Measurements from ENCODE around the gene TTLL5. TPM values are rescaled to one million over a fixed set of nuclear protein-coding genes. Genes with fewer than 3 reads are reported as not detected.

TTLL5 gene
- polyA plus RNA-seq, 1 experiment: 24.1 TPM

DNA sequence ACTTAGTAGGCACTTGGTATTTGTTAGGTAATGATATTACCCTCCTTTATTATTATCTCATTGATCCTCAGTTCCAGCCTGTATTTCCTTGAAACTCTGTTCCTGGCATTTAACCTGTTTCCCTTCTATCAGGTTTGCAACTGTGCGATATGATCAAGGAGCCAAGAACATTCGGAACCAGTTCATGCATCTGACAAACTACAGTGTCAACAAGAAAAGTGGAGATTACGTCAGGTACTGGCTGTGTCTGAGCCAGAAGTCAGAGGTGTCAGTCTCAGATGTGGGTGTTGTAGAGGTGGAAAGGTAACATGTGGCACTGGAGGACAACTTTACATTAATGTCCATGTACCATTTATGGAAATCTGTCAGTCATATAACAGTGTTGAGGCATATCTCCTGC lies 56.7 kb downstream of the TTLL5 start:
- ChIA-PET POLR2A (no interaction called here), CTCF (interaction anchor here (0.9 to 1.6 kb wide), 5 partner anchors 8 to 265 kb away, joined by 3 to 6 read pairs (median 4); no protein-coding TSS in a partner anchor)
- TF ChIP-seq, protein P1, sequence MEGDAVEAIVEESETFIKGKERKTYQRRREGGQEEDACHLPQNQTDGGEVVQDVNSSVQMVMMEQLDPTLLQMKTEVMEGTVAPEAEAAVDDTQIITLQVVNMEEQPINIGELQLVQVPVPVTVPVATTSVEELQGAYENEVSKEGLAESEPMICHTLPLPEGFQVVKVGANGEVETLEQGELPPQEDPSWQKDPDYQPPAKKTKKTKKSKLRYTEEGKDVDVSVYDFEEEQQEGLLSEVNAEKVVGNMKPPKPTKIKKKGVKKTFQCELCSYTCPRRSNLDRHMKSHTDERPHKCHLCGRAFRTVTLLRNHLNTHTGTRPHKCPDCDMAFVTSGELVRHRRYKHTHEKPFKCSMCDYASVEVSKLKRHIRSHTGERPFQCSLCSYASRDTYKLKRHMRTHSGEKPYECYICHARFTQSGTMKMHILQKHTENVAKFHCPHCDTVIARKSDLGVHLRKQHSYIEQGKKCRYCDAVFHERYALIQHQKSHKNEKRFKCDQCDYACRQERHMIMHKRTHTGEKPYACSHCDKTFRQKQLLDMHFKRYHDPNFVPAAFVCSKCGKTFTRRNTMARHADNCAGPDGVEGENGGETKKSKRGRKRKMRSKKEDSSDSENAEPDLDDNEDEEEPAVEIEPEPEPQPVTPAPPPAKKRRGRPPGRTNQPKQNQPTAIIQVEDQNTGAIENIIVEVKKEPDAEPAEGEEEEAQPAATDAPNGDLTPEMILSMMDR (IDR thresholded peaks at IDR 0.05; ENCODE audit: low read depth, low read length): no peak

DNA sequence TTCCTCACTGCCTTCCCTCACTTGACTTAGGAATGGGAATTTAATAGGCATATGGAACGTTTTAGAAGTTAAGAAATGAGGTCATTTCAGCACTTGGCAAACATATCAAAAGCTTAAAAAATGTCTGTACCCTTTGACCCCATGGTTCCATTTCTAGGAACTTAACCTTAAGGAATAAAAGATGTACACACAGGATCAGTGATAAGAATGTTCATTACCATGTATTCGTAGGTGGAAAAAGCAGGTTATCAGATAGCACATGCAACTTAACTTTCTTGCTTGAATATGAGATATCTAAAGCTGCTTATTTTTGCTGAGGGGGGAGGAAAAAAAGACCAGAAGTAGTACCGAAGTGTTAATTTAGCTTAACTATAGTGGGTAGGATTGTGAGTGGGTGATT lies 57.2 kb downstream of the TTLL5 start:
- no peak overlapping the region for H3K4me3 ChIP-seq (ENCODE audit: low read depth, low read length)
- H3K9me3 ChIP-seq (ENCODE audit: control insufficient read depth, insufficient read depth, low read length): no peaks in the 10 kb centered on the region
- no peak for DNase-seq (ENCODE audit: low read depth, low spot score)
- TF ChIP-seq, protein P1 (IDR thresholded peaks at IDR 0.05; ENCODE audit: low read depth, low read length): no peak
- no peak overlapping the region for H3K27ac ChIP-seq (ENCODE audit: low read depth, low read length)
- ChIA-PET CTCF (interaction anchor here (1.1 to 1.6 kb wide), 3 partner anchors 9 to 265 kb away, joined by 3 to 6 read pairs (median 4); no protein-coding TSS in a partner anchor), POLR2A (no interaction called here)
- peaks cover 6% of the 10 kb centered on the region for H3K27me3 ChIP-seq (ENCODE audit: control insufficient read depth, insufficient read depth, low read length)

More for the DNA sequence above, 56.7 kb downstream of the TTLL5 start:
- no peak for DNase-seq (ENCODE audit: low read depth, low spot score)
- Histone ChIP-seq H3K9me3 (ENCODE audit: control insufficient read depth, insufficient read depth, low read length) (no peaks in the 10 kb centered on the region), H3K27ac (ENCODE audit: low read depth, low read length) (no peak overlapping the region), H3K4me3 (ENCODE audit: low read depth, low read length) (no peak overlapping the region), H3K27me3 (ENCODE audit: control insufficient read depth, insufficient read depth, low read length) (peaks cover 6% of the 10 kb centered on the region)

DNA sequence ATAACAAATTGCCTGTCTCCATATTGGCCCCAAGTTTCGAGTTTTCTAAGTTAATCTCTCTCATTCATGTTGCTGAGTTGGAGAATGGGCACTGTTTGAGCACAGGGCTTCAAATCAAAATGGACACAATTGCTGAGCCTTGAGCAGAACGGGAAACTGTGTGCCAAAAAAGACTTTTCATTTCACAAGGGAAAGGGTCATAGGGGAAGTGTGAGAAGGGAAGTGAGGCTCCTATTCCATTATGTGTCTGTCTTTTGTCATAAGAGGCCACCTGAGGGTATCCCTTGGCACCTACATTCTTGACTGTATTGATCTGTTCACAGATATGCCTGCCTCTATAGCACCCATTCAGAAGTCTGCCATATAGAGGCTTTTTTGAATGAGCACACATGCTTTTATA lies 59.1 kb downstream of the TTLL5 start:
- no peak overlapping the region for H3K4me3 ChIP-seq (ENCODE audit: low read depth, low read length)
- H3K9me3 ChIP-seq (ENCODE audit: control insufficient read depth, insufficient read depth, low read length): no peaks in the 10 kb centered on the region
- no peak overlapping the region for H3K27ac ChIP-seq (ENCODE audit: low read depth, low read length)
- ChIA-PET CTCF (interaction anchor here (1.1 to 1.5 kb wide), 3 partner anchors 9 to 186 kb away, joined by 5 to 7 read pairs (median 7); no protein-coding TSS in a partner anchor), POLR2A (interaction anchor here (0.5 kb wide), 1 partner anchor 222 kb away, joined by 4 read pairs; no protein-coding TSS in a partner anchor)
- H3K27me3 ChIP-seq (ENCODE audit: control insufficient read depth, insufficient read depth, low read length): peaks cover 6% of the 10 kb centered on the region
- DNase-seq (ENCODE audit: low read depth, low spot score): no peak
- TF ChIP-seq, protein P1 (IDR thresholded peaks at IDR 0.05; ENCODE audit: low read depth, low read length): no peak

DNA sequence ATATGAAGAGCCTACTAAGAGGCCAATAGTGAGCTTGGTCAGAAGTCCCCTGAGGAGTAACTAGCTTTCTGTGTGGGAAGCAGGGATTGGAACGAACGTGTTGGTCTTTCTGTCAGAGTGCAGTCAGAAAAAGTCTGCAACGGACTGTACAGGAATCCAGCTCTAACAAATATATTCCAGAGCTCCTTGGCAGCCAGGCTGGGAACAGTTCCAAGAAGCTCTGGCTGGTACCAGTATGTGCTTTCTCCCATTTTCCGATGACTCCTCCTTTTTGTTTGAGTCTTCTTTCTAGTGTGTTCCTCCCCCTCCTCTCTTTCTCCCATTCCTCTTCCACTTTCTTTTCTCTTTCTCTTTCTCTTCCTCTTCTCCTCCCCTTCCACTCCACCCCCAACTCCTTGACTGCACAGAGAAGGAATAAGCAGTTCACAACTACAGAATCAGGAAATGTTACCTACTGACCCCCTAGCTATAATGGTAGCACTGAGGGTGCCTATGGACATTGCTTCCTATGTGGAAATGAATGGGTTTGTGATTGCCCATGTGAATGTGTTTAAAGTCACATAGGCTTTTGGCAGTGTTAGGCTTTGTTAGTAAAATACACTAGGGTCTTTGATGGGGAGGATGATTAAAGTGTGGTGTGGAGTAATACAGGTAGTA lies 59.9 kb downstream of the TTLL5 start:
- no peak for DNase-seq (ENCODE audit: low read depth, low spot score)
- H3K4me3 ChIP-seq (ENCODE audit: low read depth, low read length): no peak overlapping the region
- H3K27me3 ChIP-seq (ENCODE audit: control insufficient read depth, insufficient read depth, low read length): peaks cover 6% of the 10 kb centered on the region
- CTCF ChIA-PET: interaction anchor here (1.1 to 1.5 kb wide), 3 partner anchors 10 to 186 kb away, joined by 5 to 7 read pairs (median 7); no protein-coding TSS in a partner anchor
- H3K9me3 ChIP-seq (ENCODE audit: control insufficient read depth, insufficient read depth, low read length): no peaks in the 10 kb centered on the region
- TF ChIP-seq, protein P1 (IDR thresholded peaks at IDR 0.05; ENCODE audit: low read depth, low read length): no peak
- POLR2A ChIA-PET: interaction anchor here (0.5 kb wide), 1 partner anchor 221 kb away, joined by 4 read pairs; no protein-coding TSS in a partner anchor
- no peak overlapping the region for H3K27ac ChIP-seq (ENCODE audit: low read depth, low read length)

DNA sequence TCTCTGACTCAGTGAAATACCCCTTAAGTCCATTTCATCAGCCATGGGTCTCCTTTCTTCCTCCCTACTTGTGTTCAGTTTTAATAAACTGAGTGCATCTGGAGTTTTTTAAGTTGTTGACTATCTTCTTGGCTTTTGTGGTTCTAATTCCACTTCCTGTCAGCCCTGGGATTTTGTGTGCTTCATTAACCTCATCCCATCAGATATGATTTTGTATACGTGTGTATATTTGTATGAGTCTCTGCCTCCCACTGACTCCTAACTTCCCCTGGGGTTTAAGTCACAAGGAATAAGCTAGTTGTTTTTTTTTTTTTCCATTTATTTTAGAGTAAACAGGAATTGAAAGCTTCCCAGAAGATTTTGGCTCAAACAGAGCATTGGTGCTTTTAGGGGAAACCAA lies 62.7 kb downstream of the TTLL5 start:
- Histone ChIP-seq H3K9me3 (ENCODE audit: control insufficient read depth, insufficient read depth, low read length) (no peaks in the 10 kb centered on the region), H3K27me3 (ENCODE audit: control insufficient read depth, insufficient read depth, low read length) (peaks cover 6% of the 10 kb centered on the region), H3K4me3 (ENCODE audit: low read depth, low read length) (no peak overlapping the region), H3K27ac (ENCODE audit: low read depth, low read length) (no peak overlapping the region)
- POLR2A ChIA-PET: no interaction called here
- DNase-seq (ENCODE audit: low read depth, low spot score): no peak
- TF ChIP-seq, protein P1 (IDR thresholded peaks at IDR 0.05; ENCODE audit: low read depth, low read length): no peak
- CTCF ChIA-PET: interaction anchor here (1.0 to 1.6 kb wide), 2 partner anchors 13 to 15 kb away, joined by 4 to 8 read pairs; no protein-coding TSS in a partner anchor
